ENCODE measurements around the gene EXOC3.
"Not testable (repeated sequence)": the region's sequence is repeated elsewhere in the genome, so short reads cannot be mapped to it uniquely, and the experiment has no call there.

EXOC3 gene

DNA sequence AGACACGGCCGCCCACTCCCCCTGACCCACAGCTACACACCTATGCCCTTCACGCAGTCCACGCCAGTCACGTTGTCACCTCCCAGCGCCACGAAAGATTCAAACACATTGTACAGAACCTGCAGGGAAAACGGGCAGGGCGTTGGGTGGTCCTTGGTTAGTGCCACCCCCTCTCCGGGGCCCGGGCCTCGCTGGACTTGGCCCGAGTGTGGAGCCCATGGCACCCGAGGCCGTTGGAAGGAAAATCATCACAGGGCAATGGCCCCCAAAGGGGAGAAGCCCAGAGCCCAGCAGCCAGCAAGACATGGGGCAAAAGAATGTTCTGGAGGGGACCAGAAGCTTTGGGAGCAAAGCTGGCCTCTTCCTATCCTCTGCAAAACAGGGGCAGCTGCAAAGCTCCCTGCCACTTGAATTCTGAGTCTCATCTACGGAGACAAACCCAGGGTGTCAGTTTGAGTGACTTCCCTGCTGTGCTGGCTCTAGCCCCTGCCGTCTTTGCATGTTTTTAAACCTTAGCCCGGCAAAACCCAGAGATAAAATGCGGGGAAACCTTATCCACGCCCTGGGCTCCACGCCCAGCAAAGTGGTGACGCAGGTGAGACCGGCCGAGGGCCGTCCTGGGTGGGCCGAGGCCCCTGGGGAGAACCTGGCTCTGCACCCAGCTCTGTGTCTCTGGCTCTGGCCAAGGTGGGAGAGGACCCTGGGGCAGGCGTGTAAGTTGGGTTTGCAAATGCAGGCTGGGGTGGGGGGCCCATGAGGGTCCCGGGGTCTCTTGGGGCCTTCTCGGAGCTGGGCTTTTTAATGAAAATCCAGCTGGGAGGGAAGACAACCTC lies 42.4 kb downstream of the EXOC3 start:
- H3K27ac Mint-ChIP-seq: no peak overlapping the region
- no peak overlapping the region for H3K4me3 Mint-ChIP-seq
- no peaks in the 10 kb centered on the region for H3K9me3 Mint-ChIP-seq
- ATAC-seq: no peak
- DNase-seq (ENCODE audit: low spot score in 2 of 2): no peak
- no peaks in the 10 kb centered on the region for H3K36me3 Mint-ChIP-seq
- no peaks in the 10 kb centered on the region for H3K4me1 Mint-ChIP-seq

DNA sequence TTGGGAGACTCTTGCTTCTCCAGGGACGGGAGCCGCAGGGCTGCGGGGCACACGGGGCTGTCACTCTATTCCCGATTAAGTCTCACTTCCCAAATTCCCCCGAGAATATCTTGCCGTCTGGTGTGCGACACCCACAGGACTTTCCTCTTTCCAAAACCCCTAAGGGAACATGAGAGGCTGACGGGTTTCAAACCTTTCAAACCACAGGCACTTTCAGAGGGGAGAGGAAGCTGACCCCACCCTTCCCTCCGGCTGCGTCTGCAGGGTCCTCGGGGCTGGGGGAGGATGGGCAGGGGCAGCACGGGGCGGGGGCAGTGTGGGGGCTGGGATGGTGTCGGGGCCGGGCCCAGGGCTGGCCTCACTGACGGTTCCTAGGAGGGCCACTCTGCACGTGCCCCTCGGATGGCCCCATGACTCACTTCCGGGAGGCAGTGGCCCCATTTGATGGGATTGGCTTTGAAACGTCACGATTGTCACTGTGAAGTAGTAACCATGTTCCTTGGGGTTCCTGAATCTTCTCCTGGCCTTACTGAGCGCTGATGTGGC lies 43.0 kb downstream of the EXOC3 start:
- DNase-seq (ENCODE audit: low spot score in 2 of 2): no peak
- no peak overlapping the region for H3K4me3 Mint-ChIP-seq
- no peaks in the 10 kb centered on the region for H3K4me1 Mint-ChIP-seq
- H3K36me3 Mint-ChIP-seq: no peaks in the 10 kb centered on the region
- H3K9me3 Mint-ChIP-seq: no peaks in the 10 kb centered on the region
- ATAC-seq: peak; percentile 26
- no peak overlapping the region for H3K27ac Mint-ChIP-seq

DNA sequence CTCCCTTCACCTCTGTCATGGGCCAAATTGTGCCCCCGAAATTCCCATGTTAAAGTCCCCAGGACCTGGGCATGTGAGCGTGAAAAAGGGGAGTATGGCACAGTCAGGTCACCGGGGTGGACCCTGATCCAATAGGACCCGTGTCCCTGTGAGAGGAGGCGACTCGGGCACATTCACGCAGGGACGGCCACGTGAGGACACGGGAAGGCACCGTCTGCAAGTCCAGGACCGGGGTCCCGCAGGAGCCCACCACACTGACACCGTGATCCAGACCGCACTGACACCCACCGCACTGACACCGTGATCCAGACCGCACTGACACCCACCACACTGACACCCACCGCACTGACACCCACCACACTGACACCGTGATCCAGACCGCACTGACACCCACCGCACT lies 43.6 kb downstream of the EXOC3 start:
- not testable (repeated sequence) for H3K9me3 Mint-ChIP-seq; H3K4me3 Mint-ChIP-seq; ATAC-seq; DNase-seq (ENCODE audit: low spot score in 2 of 2); H3K36me3 Mint-ChIP-seq; H3K4me1 Mint-ChIP-seq; H3K27ac Mint-ChIP-seq

DNA sequence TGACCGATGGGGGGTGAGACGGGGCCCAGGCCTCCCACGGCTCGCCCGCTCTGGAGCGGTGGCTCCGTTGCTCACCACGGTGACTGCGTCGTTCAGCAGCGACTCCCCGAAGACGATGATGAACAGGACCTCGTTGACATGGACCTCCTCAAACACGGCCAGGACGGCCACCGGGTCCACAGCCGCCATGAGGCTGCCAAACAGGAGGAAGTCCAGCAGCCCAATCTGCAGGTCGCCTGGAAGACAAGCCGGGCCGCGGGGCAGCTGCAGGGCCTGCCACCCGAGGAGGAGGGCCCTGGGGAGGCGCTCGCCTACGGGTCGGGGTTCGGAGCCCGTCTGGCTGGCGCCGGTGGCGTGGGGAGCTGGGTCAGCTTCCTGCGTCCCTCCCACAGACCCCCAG lies 45.3 kb downstream of the EXOC3 start:
- ATAC-seq (no peak), DNase-seq (ENCODE audit: low spot score in 2 of 2) (no peak)
- Mint-ChIP-seq H3K9me3 (no peaks in the 10 kb centered on the region), H3K4me1 (no peaks in the 10 kb centered on the region), H3K36me3 (no peaks in the 10 kb centered on the region), H3K4me3 (no peak overlapping the region), H3K27ac (no peak overlapping the region)

DNA sequence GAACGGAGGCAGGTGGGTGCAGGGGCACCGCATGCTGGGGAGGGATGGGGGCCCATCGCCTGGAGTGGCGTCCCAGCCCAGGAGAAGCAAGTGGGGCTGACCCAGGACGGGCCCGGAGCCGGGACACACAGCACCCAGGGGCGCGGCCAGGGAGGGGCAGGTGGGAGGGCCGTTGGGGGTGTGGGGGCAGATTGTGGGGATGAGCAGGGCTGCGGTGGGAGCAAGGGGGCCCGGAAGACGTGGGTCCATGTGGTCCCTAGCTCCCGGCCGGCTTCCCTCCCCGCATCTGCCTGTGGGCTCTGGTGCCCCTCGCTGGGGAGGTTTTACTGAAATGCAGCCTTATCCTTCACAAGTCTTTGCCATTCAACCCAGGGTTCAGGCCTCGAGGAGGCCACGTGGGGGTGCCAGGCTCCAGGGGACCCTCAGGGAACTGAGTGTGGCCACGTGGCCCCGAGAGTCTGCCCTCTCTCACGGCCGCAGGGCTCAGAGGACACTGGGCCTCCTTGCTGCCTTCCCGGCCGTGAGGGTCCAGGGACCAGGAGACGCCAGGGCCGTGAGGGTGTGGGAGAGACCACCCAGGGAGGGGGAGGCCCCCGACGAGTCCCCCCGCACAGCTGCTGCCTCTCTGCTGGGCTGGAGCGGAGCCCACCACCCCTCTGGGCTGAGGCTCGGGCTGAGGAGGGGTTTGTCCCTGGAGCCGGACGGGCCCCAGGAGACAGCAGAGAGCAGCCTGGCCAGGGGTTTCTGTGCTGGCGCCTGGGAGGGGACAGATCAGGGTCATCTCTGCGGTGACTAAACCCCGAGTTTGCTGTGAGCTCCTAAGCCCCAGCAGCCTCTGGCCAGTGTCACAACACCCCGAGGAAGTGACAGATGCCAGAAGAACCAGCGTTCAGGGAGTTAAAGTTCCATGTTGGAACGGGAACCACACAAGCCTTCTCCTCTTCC lies 46.0 kb downstream of the EXOC3 start:
- Mint-ChIP-seq H3K36me3 (no peaks in the 10 kb centered on the region), H3K4me1 (no peaks in the 10 kb centered on the region), H3K27ac (no peak overlapping the region), H3K4me3 (no peak overlapping the region), H3K9me3 (no peaks in the 10 kb centered on the region)
- ATAC-seq (no peak), DNase-seq (ENCODE audit: low spot score in 2 of 2) (no peak)

DNA sequence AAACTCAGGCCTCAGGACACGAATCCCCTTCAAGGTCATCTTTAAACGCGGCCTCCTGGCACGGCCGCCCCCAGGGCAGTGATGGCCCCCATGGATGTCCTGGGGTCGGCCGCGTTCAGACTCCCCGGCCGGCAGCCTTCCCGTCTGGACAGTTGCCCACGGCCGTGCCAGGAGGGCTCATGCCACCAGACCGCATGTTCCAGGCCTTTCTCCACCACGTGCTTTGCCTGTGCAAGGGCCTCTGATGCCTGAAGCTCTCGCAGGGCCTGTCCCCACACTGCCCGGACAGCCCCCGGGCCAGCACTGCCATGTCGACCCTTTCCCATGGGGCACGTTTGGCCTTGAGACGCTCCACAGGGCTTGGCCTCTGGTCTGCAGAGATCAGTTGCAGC lies 46.7 kb downstream of the EXOC3 start:
- Mint-ChIP-seq H3K4me3 (no peak overlapping the region), H3K36me3 (no peaks in the 10 kb centered on the region), H3K4me1 (no peaks in the 10 kb centered on the region), H3K27ac (no peak overlapping the region), H3K9me3 (no peaks in the 10 kb centered on the region)
- ATAC-seq: no peak
- no peak for DNase-seq (ENCODE audit: low spot score in 2 of 2)

DNA sequence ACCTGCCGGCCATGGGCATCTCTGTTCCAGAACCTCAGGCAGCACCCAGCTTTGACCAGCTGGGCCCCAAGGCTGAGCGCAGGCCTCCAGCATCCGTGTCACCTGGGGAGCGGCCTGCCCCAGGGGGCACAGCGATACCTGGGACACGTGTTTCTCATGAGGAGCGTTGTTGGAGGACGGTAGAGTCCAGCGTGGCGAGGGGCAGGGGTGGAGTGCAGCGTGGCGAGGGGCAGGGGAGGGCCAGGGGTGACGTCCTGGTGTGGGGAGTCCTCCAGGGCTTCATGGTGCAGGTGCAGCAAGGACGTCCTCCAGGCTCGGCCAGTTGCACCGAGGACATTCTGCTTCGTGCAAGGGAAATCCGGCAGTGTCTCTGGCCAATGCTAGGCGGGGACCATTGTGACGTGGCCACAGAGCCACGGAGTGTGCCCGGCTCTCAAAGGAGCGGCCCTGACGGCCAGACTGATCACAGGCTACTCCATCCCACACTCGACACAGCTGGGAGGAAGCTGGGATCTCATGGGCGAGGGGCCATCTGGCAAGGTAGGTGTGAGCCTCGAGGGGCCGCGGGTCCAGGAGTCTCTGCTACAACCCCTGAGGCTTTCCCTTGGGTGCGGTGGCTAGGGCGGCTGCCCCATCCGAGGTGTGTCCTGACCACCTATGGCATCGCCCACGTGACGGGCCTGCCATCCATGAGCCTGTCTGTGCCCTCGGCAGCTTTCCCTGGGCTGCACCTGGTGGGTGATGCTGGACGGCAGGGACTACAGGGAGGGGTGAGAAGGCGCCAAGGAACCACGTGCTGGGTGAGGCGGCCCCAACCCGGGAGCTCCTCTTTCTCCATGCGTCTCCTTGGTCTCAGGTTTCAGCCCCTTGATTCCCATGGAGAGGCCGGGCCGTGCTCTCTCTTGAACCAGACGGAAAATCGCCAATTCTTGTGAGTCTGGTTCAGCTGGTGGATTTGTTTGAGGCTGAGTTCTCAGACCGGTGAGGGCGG lies 47.4 kb downstream of the EXOC3 start:
- H3K4me3 Mint-ChIP-seq: no peak overlapping the region
- DNase-seq (ENCODE audit: low spot score in 2 of 2) (no peak), ATAC-seq (no peak)
- H3K9me3 Mint-ChIP-seq: no peaks in the 10 kb centered on the region
- no peaks in the 10 kb centered on the region for H3K4me1 Mint-ChIP-seq
- no peak overlapping the region for H3K27ac Mint-ChIP-seq
- H3K36me3 Mint-ChIP-seq: no peaks in the 10 kb centered on the region

DNA sequence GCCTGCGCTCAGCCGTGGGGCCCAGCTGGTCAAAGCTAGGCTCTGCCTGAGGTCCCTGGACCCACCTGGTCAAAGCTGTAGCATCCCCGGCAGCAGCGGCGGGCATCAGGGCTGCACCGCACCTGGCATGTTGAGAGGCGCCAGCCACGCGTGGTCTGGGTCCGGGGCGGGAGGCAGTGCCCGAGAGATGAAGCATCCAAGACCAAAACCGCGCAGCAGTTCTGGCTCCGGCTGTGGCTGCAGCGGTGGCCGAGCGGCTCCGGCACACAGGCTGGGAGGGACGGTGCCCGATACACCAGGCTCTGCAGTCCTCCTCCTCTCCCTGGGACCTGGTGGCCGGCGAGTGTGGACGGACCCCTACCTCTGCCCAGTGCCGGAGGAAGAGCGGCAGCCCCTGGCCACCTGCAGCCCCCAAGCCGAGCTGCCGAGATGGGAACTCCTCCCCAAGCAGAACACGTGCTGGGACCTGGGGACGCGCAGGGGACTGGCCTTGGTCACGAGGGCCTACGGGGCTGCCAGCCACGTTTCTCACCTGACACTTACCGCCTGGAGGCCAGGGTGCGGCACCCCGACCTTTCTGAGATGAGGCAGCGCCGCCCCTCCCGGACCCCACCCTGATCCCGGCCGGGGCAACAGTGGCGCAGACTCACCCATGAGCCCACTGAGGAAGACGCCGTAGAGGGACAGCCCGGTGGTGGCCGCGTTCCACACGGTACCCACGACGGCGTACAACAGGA lies 48.3 kb downstream of the EXOC3 start:
- no peaks in the 10 kb centered on the region for H3K36me3 Mint-ChIP-seq
- DNase-seq (ENCODE audit: low spot score in 2 of 2) (no peak), ATAC-seq (no peak)
- no peaks in the 10 kb centered on the region for H3K9me3 Mint-ChIP-seq
- H3K4me3 Mint-ChIP-seq: no peak overlapping the region
- H3K4me1 Mint-ChIP-seq: no peaks in the 10 kb centered on the region
- no peak overlapping the region for H3K27ac Mint-ChIP-seq

DNA sequence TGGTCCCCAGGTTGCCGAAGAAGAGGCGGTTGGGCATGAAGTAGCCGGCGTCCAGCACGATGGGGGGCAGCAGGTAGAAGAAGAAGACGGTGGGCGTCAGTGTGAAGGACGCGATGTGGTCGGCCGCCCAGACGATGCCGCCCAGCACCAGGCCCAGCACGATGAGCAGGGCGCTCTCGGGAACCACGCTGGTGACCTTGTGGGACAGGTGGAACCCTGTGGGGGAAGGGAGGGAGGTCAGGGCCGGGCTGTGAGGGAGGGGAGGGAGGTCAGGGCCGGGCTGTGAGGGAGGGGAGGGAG lies 48.8 kb downstream of the EXOC3 start:
- ATAC-seq (no peak), DNase-seq (ENCODE audit: low spot score in 2 of 2) (no peak)
- no peaks in the 10 kb centered on the region for H3K4me1 Mint-ChIP-seq
- H3K27ac Mint-ChIP-seq: no peak overlapping the region
- H3K4me3 Mint-ChIP-seq: no peak overlapping the region
- no peaks in the 10 kb centered on the region for H3K36me3 Mint-ChIP-seq
- H3K9me3 Mint-ChIP-seq: no peaks in the 10 kb centered on the region

DNA sequence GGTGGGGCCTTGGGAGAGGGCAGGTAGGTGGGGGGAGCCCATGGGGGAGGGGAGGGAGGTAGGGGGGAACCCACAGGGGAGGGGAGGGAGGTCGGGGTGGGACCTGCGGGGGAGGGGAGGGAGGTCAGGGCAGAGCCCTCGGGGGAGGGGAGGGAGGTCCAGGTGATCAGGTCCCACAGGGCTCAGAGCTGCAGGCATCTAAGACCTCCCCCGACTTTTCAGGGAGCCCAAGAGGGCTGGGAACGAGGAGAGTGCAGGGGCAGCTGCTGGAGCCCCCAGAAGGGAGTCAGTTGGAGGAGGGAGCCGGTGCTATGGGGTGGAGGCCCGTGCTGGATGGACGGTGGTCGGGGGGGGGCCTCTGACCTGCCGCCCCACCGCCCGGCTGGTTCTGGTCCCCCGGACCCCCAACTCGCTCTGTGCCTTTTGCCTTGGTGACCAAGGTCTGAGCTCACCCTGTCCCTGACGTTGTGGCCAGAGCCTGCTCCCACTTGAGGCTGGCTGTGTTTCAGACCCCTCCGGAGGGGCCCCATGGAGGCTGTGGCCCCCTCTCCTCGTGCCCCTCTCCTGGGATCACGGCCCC lies 49.4 kb downstream of the EXOC3 start:
- Mint-ChIP-seq H3K9me3 (no peaks in the 10 kb centered on the region), H3K36me3 (no peaks in the 10 kb centered on the region), H3K4me3 (no peak overlapping the region), H3K27ac (no peak overlapping the region), H3K4me1 (no peaks in the 10 kb centered on the region)
- no peak for ATAC-seq
- no peak for DNase-seq (ENCODE audit: low spot score in 2 of 2)

DNA sequence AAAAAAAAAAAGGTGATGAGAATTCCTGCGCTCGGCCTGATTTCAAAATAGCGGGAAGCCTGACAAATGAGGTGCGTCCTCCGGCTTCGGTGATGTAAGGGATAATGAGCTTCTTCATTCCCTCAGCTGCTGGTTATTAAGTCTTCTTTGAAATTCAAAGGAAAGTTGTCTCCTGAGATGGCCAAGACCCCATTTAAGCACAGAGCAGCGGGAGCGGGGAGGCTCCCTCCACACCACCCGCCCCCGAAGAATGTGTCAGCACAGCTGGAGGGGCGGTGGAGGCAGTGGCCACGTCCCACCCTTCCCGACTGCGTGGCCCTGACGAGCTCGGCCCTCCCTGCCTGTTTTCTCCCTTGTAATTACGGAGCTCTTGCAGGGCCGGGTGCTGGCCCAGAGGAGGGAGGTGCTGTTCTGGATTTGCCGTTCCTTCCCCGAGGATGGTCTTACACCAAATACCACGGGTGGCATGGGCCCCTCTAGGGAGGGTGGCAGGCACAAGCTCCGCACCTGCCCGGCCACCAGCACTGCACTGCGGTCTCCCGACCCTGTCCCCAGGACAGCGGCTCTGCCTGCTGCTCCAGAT lies 50.2 kb downstream of the EXOC3 start:
- Mint-ChIP-seq H3K4me1 (no peaks in the 10 kb centered on the region), H3K27ac (no peak overlapping the region), H3K9me3 (no peaks in the 10 kb centered on the region), H3K4me3 (no peak overlapping the region), H3K36me3 (no peaks in the 10 kb centered on the region)
- DNase-seq (ENCODE audit: low spot score in 2 of 2) (no peak), ATAC-seq (peak; percentile 11)

DNA sequence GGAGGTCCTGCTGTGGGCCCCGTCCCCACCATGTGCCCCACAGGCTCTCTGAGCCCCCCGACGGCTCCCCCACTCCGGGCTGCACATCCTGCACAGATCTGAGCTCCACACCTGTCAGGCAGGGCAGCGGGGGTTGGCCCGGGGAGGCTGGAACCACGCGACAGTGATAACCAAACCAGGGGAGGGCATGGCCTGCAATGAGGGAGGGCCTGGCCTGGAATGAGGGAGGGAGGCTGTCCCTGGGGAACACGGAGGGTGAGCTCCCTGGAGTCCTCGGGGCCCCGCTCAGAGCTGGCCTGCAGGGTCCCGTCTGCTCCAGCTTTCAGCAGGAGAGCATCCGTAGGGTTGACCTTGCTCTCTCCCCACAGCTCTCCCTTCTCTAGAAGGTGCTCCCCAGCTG lies 50.8 kb downstream of the EXOC3 start:
- Mint-ChIP-seq H3K4me3 (no peak overlapping the region), H3K36me3 (no peaks in the 10 kb centered on the region), H3K27ac (no peak overlapping the region), H3K9me3 (no peaks in the 10 kb centered on the region), H3K4me1 (no peaks in the 10 kb centered on the region)
- no peak for DNase-seq (ENCODE audit: low spot score in 2 of 2)
- no peak for ATAC-seq

DNA sequence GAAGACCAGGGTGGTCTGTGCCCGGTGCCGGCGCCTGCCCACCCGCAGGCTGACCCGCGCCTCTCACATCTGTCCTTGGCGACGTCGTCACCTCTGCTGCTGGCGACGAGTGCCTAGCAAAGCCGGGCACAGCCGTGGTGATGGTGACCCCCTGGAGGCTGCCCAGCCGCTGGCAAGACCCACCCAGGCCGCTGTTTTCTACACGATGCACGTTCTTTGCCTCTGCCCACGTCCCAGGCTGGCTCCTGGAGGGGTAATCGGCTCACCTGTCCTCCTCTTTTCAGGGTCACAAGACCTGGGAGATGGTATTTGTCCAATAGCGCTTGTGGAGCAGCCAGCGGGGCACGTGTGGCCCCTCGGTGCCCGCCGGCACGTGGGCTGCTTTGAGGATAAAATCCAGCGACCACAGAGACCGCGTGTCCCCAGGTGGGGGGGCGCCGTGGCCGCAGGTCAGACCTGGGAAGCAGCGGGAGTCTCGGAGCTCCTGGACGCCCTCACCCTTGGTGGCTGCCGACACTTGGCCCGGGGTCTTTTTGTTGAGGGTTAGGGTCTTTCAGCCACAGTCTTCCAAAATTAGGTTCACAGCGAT lies 51.8 kb downstream of the EXOC3 start:
- no peaks in the 10 kb centered on the region for H3K4me1 Mint-ChIP-seq
- ATAC-seq: no peak
- no peak overlapping the region for H3K4me3 Mint-ChIP-seq
- H3K27ac Mint-ChIP-seq: no peak overlapping the region
- DNase-seq (ENCODE audit: low spot score in 2 of 2): no peak
- no peaks in the 10 kb centered on the region for H3K9me3 Mint-ChIP-seq
- no peaks in the 10 kb centered on the region for H3K36me3 Mint-ChIP-seq
